GM19395 (cell line): Measurements from ENCODE around the gene DARS1.

Experiments used
- ATAC-seq: cut with Tn5 transposase; IDR thresholded peaks from one replicate; pipeline ENCODE4 v1.9.1; 2021; ENCODE audit warnings: mild to moderate bottlenecking, moderate library complexity; ENCODE audit not compliant: unreplicated experiment

DARS1 gene

DNA sequence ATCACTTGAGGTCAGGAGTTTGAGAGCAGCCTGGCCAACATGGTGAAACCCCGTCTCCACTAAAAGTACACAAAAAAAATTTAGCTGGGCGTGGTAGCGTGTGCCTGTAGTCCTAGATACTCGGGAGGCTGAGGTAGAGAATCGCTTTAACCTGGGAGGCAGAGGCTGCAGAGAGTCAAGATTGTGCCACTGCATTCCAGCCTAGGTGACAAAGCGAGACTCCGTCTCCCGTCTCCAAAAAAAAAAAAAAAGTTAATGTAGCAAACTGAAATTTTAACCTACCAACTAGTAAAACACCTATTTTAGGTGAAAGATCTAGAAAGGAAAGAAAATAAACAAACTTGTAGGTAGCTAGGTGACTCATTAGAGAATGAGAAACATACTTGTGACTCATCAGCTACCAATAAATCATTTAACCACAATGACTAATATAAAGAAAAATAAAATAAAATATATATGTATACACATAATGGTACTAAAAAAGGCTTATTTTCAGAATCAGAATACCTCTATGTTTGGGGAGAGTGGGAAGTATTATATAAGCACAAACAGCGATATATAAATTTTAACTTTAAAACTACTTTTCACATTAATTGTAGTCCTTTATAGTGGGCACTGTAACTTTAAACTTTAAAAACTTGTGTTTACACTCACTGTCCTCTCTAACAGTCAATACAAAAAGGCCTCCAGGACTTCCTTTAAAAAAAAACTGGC, 36.6 kb downstream of the DARS1 start:
- ATAC-seq: peak; percentile 77

GRCh38 chr2:135948141-135948540, 37.3 kb downstream of the DARS1 start:
- peak; percentile 23 for ATAC-seq

DNA sequence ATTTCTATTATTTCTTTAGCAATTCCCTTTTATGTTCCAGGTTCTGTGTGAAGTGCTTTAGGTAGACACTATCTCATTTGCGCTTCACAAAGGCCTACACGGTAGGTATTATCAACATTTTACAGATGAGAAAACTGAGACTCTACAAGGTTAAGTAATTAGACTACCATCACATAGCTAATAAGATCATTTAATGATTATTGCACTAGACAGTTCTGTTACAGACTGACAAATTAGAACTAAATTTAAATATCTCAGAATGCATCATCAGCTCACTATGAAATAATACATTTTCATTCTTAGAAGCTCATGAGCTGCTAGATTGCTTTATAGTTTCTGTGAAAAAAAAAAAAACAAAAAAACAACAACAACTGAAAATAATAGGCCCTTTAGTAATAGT, 37.9 kb downstream of the DARS1 start:
- ATAC-seq: no peak

GRCh38 chr2:135945526-135945925, 39.9 kb downstream of the DARS1 start:
- ATAC-seq: no peak

DNA sequence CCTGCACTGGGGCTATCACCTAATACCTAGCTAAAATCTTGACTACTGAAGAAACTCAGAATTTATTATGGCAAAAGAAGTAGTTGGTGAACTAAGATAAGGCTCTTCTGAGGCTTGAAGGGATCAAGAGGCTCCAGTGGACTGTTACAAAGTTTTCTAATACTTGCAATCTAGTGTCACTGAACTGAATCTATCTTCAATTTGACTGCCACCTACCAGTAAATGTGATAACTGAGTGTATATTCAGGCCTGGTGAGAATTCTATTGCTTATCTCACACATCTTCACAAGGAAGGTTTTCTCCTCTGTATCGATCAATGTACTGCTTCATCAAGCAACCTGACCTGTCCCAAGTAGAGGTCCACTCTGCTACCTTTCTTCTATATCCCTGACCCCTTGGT, 40.8 kb downstream of the DARS1 start:
- ATAC-seq: no peak

GRCh38 chr2:135942936-135943688, 42.3 kb downstream of the DARS1 start:
- no peak for ATAC-seq

DNA sequence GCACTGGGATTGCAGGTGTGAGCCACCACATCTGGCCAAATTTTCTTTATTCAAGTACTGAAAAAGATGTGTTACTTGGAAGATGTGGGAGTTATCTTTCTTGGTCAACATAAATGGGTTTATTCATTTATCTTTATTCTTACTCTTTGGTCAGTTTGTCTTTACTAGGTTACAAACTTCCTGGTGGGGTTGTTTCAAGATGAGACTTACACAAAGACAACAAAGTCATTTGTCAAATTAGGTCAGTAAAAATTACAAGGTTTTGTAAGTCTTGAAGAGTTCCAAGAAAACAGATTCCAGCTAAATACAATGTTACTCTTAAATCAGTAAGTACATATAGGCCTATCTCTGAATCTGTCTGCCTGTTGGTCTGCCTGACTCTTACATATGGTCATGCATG, 48.9 kb downstream of the DARS1 start:
- no peak for ATAC-seq

GRCh38 chr2:135935914-135936313, 49.5 kb downstream of the DARS1 start:
- no peak for ATAC-seq

- peak; percentile 96 for ATAC-seq
Measured at GRCh38 chr2:135931776-135932443, 53.5 kb downstream of the DARS1 start.

DNA sequence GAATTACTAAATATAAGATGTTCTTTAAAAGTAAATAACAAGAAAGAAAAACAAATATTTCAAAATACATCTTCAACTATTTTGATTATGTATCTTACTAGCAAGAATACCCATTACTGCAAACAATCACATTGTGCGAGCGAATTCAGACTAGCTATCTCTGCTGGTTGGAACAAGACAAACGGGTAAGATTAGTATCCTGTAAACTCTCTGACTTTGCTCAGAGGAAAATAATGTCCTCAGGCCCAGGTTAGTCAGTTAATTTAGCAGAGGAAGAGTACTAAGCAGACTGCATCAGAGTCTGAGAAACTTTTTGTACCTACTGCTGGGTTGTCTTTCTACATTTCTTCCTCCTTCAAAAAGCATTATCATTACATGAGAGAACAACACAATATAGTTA, 58.8 kb downstream of the DARS1 start:
- no peak for ATAC-seq

GRCh38 chr2:135925571-135925970, 59.9 kb downstream of the DARS1 start:
- ATAC-seq: no peak

- ATAC-seq: no peak
Measured at GRCh38 chr2:135916207-135916606, 69.2 kb downstream of the DARS1 start.

- ATAC-seq: no peak
Measured at GRCh38 chr2:135914485-135914884, 70.9 kb downstream of the DARS1 start.

DNA sequence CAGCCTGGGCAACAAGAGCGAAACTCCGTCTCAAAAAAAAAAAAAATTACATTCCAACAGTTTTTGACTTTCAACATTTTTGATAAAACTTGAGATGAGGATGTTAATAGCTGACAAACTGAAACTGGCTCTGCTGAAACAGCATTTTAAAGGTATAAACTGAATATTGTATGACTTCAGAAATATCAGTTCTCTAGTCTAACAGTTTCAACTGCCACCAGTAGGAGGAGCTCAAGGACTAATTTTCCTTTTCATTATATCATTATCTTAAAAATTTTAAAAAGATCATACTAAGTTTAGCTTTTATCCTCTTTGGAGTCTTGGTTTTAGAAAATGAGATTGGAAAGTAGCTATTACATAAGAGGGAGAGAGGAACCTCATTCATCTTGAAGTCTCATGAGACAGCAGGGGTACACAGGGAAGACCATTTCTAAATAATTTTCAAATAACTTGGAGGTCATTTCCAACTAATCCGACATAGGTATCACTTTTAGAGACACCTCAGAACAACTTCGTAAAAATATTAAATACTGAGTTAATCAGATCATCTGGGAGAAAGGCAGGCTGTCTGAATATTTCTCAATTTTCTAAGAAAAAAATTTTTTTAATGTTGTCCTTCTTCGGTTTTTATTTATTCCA, 71.6 kb downstream of the DARS1 start:
- ATAC-seq: no peak

DNA sequence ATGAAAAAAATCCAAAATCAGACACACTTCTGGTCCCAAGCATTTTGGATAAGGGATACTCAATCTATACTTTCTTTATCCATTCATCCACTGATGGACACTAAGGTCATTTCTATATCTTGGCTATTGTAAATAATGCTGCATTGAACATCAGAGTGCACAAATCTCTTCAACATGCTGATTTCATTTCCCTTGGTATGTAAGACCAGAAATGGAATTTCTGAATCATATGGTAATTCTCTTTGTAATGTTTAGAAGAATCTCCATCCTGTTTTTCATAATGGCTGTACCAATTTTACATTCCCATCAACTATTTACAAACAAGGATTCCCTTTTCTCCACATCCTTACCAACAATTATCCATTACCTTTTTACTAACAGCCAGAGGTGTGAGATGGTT, 75.5 kb downstream of the DARS1 start:
- no peak for ATAC-seq

- no peak for ATAC-seq
Measured at GRCh38 chr2:135905679-135906078, 79.7 kb downstream of the DARS1 start.

DNA sequence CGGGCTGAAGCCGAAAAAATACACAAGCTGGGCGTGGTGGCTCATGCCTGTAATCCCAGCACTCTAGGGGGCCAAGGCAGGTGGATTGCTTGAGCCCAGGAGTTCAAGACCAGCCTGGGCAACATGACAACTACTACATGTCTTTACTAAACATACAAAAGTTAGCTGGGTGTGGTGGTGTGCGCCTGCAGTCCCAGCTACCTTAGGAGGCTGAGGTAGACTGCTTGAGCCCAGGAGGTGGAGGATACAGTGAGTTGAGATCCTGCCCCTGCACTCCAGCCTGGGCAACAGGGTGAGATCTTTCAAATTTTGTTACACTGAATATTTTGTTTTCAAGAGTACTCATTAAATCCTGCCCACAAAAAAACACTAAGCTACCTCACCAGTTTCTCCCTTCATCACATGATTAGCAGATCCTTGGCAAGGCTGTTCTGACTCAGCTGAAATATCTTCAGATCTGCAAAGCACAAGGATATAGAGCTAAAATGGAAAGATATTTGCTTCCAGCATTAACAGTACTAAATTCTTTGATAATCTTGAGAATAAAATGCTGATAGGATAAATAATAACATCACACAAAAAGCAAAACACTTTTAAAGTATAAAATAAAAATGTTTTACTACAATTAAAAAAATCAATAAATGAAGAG, 81.0 kb downstream of the DARS1 start:
- ATAC-seq: no peak

DNA sequence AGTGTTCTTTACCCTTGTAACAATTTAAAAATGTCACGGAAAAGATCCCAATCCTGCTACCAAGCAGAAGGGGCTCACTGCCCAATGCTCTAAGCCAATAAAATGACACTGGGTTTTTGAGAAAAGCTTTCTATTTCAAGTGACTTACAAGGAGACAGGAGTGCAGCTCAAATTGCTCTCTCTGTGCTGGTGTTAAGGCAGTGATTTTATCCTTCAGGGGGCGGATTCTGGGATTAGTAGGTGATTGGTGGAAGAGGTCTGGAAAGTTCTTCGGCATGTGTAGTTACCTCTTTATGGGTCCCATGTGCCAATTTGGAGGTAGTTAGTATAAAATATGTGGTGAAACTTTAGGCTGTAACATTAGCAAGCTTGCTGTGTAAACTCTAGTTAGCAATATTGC, 81.8 kb downstream of the DARS1 start:
- no peak for ATAC-seq

DNA sequence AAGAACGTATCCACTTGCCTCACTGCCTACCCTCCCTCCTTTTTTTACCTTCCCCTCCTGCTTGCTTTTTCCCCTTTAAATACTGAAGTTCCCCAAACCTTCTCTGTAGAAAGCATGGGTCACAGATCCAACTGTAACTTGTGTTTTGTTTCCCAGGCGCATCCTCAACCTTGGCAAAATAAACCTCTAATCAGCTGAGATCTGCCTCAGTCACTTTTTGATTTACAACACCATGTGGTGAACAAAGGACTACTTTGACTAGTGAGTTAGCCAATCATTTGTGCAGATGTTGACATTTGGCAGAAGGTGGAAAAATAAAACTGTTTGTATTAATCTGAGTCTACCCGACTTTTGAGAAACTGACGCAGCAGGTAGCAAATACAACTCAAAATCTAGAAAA, 85.9 kb downstream of the DARS1 start:
- ATAC-seq: no peak

GRCh38 chr2:135898234-135898786, 87.1 kb downstream of the DARS1 start:
- ATAC-seq: no peak

DNA sequence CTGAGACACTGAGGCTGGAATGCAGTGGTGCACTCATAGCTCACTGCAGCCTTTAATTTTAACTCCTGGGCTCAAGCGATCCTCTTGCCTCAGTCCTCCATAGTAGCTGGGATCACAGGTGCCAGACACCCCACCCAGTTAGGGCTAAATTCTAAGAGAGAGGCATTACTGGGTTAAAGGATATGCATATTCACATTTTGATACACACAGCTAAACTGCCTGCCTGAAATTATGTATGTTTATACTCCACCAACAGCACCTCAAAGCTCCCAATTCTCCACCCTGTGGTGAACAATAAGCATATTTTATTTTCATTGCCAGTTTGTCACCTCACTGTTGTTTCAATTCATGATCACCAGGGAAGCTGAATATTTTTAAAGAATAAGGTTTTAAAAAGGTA, 90.5 kb downstream of the DARS1 start:
- ATAC-seq: no peak
